ENCODE results near the gene CCDC188.

CCDC188 gene

GRCh38 chr22:20150381-20151275 is at the start of gene CCDC188:
TSS of gene CCDC188 (minus strand) at chr22:20151055. CDS start at chr22:20150986, 69 bp downstream.
- H3K4me2 ChIP-seq (ENCODE audit: low read length), result no peak within 1 kb of the TSS
- TF ChIP-seq CTCF (IDR thresholded peaks at IDR 0.05; ENCODE audit: low read depth, low read length, poor library complexity, severe bottlenecking), result no peak
- no peaks in the 10 kb centered on the region for H3K27me3 ChIP-seq (ENCODE audit: control insufficient read depth, low read length)
- H3K36me3 ChIP-seq (ENCODE audit: control insufficient read depth, low read length), result no peaks in the 10 kb centered on the region
- no peaks in the 10 kb centered on the region for H3K9me3 ChIP-seq (ENCODE audit: control insufficient read depth, insufficient read depth, low read length)
- no peaks in the 10 kb centered on the region for H3K79me2 ChIP-seq (ENCODE audit: control insufficient read depth, low read length)
- no peaks in the 10 kb centered on the region for H3K9me2 ChIP-seq (replicated peaks; ENCODE audit: control insufficient read depth, low read length)
- H3K27ac ChIP-seq (ENCODE audit: low read depth, low read length), result no peak within 1 kb of the TSS
- no peaks in the 10 kb centered on the region for H4K20me1 ChIP-seq (ENCODE audit: control insufficient read depth, insufficient read depth, low read depth, low read length)
- H3F3A ChIP-seq (ENCODE audit: control insufficient read depth, insufficient read depth), result no peaks in the 10 kb centered on the region
- H3K4me1 ChIP-seq (ENCODE audit: control insufficient read depth, low read length), result no peaks in the 10 kb centered on the region
- no peak within 1 kb of the TSS for H3K4me3 ChIP-seq (ENCODE audit: low read length)

DNA sequence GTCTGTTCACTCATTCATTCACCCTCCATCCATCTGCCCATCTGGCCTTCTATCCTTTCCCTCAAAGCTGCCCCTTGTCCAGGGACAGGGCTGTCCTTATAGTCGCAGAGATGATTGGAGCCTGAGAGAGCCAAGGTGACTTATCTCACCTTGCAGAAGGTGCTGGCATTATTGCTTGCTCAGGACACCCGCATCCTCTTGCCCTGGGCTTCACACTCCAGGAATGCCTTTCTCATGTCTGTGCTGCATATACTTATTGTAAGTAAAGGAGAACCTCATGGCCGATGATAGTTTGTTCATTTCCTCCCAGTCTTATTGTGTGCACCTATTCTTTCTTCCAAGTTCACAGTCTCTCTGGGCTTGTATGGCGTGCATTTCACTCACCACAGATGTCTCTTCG is 49.1 kb upstream of the CCDC188 start:
- no peaks in the 10 kb centered on the region for H3K9me3 ChIP-seq (ENCODE audit: control insufficient read depth, insufficient read depth, low read length)
- H3K79me2 ChIP-seq (ENCODE audit: control insufficient read depth, low read length), result no peaks in the 10 kb centered on the region
- H3K9me2 ChIP-seq (replicated peaks; ENCODE audit: control insufficient read depth, low read length), result no peaks in the 10 kb centered on the region
- no peaks in the 10 kb centered on the region for H3K4me1 ChIP-seq (ENCODE audit: control insufficient read depth, low read length)
- TF ChIP-seq EZH2phosphoT487 (IDR thresholded peaks at IDR 0.05; ENCODE audit: borderline replicate concordance, low read length) (no peak), CTCF (IDR thresholded peaks at IDR 0.05; ENCODE audit: low read depth, low read length, poor library complexity, severe bottlenecking) (no peak)
- no peak overlapping the region for H3K27ac ChIP-seq (ENCODE audit: low read depth, low read length)
- no peaks in the 10 kb centered on the region; the same call in 1 of the 2 replicates for H3K27me3 ChIP-seq (ENCODE audit: control insufficient read depth, low read length)
- H3K36me3 ChIP-seq (ENCODE audit: control insufficient read depth, low read length), result no peaks in the 10 kb centered on the region
- no peaks in the 10 kb centered on the region for H4K20me1 ChIP-seq (ENCODE audit: control insufficient read depth, insufficient read depth, low read depth, low read length)
- H3K4me3 ChIP-seq (ENCODE audit: low read length), result no peak overlapping the region
- no peak overlapping the region for H3K4me2 ChIP-seq (ENCODE audit: low read length)
- no peaks in the 10 kb centered on the region for H3F3A ChIP-seq (ENCODE audit: control insufficient read depth, insufficient read depth)

DNA sequence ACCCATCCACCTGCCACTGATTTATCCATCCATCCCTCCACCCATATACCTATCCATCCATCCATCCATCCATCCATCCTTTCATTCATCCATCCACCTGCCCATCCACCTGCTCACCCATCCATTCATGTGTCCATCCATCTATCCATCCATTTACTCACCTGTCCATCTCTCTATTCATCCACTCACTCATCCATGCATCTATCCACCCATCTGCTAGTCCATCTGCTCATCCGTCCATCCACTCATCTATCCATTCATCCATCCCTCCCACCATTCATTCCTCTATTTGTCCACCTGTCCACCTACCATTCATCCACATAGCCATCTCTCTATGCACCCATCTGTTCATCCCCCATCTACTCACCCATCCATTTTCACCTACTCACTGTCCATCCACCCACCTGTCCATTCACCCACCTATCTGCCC is 48.6 kb upstream of the CCDC188 start:
- H3K9me2 ChIP-seq (replicated peaks; ENCODE audit: control insufficient read depth, low read length), result no peaks in the 10 kb centered on the region
- H3K9me3 ChIP-seq (ENCODE audit: control insufficient read depth, insufficient read depth, low read length), result no peaks in the 10 kb centered on the region
- no peak overlapping the region for H3K4me2 ChIP-seq (ENCODE audit: low read length)
- H3K4me3 ChIP-seq (ENCODE audit: low read length), result no peak overlapping the region
- no peaks in the 10 kb centered on the region for H3K79me2 ChIP-seq (ENCODE audit: control insufficient read depth, low read length)
- H3K27ac ChIP-seq (ENCODE audit: low read depth, low read length), result no peak overlapping the region
- H3K4me1 ChIP-seq (ENCODE audit: control insufficient read depth, low read length), result no peaks in the 10 kb centered on the region
- no peaks in the 10 kb centered on the region for H3F3A ChIP-seq (ENCODE audit: control insufficient read depth, insufficient read depth)
- no peaks in the 10 kb centered on the region for H4K20me1 ChIP-seq (ENCODE audit: control insufficient read depth, insufficient read depth, low read depth, low read length)
- H3K36me3 ChIP-seq (ENCODE audit: control insufficient read depth, low read length), result no peaks in the 10 kb centered on the region
- TF ChIP-seq CTCF (IDR thresholded peaks at IDR 0.05; ENCODE audit: low read depth, low read length, poor library complexity, severe bottlenecking) (no peak), EZH2phosphoT487 (IDR thresholded peaks at IDR 0.05; ENCODE audit: borderline replicate concordance, low read length) (no peak)
- H3K27me3 ChIP-seq (ENCODE audit: control insufficient read depth, low read length), result no peaks in the 10 kb centered on the region; the same call in 1 of the 2 replicates

Data from DOHH2 (cell line).